ENCODE measurements around the gene XRN2.

XRN2 gene

GRCh38 chr20:21266191-21266536 is 37.0 kb upstream of the XRN2 start:
- TF ChIP-seq CTCF (IDR thresholded peaks at IDR 0.05; ENCODE audit: low read depth, low read length): no peak
- H3K4me3 ChIP-seq (ENCODE audit: low read depth, low read length): no peak overlapping the region

- no peak overlapping the region for H3K4me3 ChIP-seq (ENCODE audit: low read depth, low read length)
- TF ChIP-seq CTCF (IDR thresholded peaks at IDR 0.05; ENCODE audit: low read depth, low read length): no peak
Measured at GRCh38 chr20:21269772-21270171, 33.4 kb upstream of the XRN2 start.

GRCh38 chr20:21270806-21271205 is 32.3 kb upstream of the XRN2 start:
- no peak overlapping the region for H3K4me3 ChIP-seq (ENCODE audit: low read depth, low read length)
- no peak for TF ChIP-seq CTCF (IDR thresholded peaks at IDR 0.05; ENCODE audit: low read depth, low read length)

- no peak overlapping the region for H3K4me3 ChIP-seq (ENCODE audit: low read depth, low read length)
- no peak for TF ChIP-seq CTCF (IDR thresholded peaks at IDR 0.05; ENCODE audit: low read depth, low read length)
Measured at GRCh38 chr20:21272279-21272678, 30.9 kb upstream of the XRN2 start.

GRCh38 chr20:21272679-21273078 is 30.5 kb upstream of the XRN2 start:
- no peak overlapping the region for H3K4me3 ChIP-seq (ENCODE audit: low read depth, low read length)
- no peak for TF ChIP-seq CTCF (IDR thresholded peaks at IDR 0.05; ENCODE audit: low read depth, low read length)

GRCh38 chr20:21273755-21274386 is 29.3 kb upstream of the XRN2 start:
- TF ChIP-seq CTCF (IDR thresholded peaks at IDR 0.05; ENCODE audit: low read depth, low read length): no peak
- H3K4me3 ChIP-seq (ENCODE audit: low read depth, low read length): no peak overlapping the region

- no peak for TF ChIP-seq CTCF (IDR thresholded peaks at IDR 0.05; ENCODE audit: low read depth, low read length)
- H3K4me3 ChIP-seq (ENCODE audit: low read depth, low read length): no peak overlapping the region
Measured at GRCh38 chr20:21278829-21279228, 24.3 kb upstream of the XRN2 start.

Data from WI38 (cell line).